Activated CD4-positive, alpha-beta T cell treated with anti-CD3 and anti-CD28 coated beads for 48 hours (primary cell): ENCODE results near the gene TRIM33.
"Not testable (repeated sequence)": the region's sequence is repeated elsewhere in the genome, so short reads cannot be mapped to it uniquely, and the experiment has no call there.

Experiments used
- DNase-seq: peaks from one replicate; pipeline ENCODE4 v3.0.0-alpha.2; 2020

TRIM33 gene

GRCh38 chr1:114509596-114510273, 1.3 kb downstream of the TRIM33 start:
- DNase-seq, result no peak

- DNase-seq, result no peak
These were observed 2.6 kb downstream of the TRIM33 start for GRCh38 chr1:114508386-114508898.

- DNase-seq, result no peak
These were observed 3.5 kb downstream of the TRIM33 start for GRCh38 chr1:114507513-114507912.

- no peak for DNase-seq
These were observed 5.8 kb downstream of the TRIM33 start for GRCh38 chr1:114505148-114505561.

GRCh38 chr1:114503916-114504422, 7.0 kb downstream of the TRIM33 start:
- no peak for DNase-seq

GRCh38 chr1:114502080-114502479, 8.9 kb downstream of the TRIM33 start:
- DNase-seq, result no peak

- no peak for DNase-seq
These were observed 11.5 kb downstream of the TRIM33 start for GRCh38 chr1:114499478-114499877.

GRCh38 chr1:114496089-114496488, 14.9 kb downstream of the TRIM33 start:
- DNase-seq, result no peak

- DNase-seq, result no peak
These were observed 15.5 kb downstream of the TRIM33 start for GRCh38 chr1:114495486-114495885.

GRCh38 chr1:114492978-114493377, 18.0 kb downstream of the TRIM33 start:
- DNase-seq, result no peak

GRCh38 chr1:114490274-114490693, 20.7 kb downstream of the TRIM33 start:
- no peak for DNase-seq

GRCh38 chr1:114488739-114489138, 22.3 kb downstream of the TRIM33 start:
- DNase-seq, result no peak

GRCh38 chr1:114485286-114485685, 25.7 kb downstream of the TRIM33 start:
- DNase-seq, result no peak

GRCh38 chr1:114482585-114482984, 28.4 kb downstream of the TRIM33 start:
- no peak for DNase-seq

GRCh38 chr1:114479636-114480035, 31.4 kb downstream of the TRIM33 start:
- not testable (repeated sequence) for DNase-seq

- DNase-seq, result no peak
These were observed 31.9 kb downstream of the TRIM33 start for GRCh38 chr1:114479134-114479533.

GRCh38 chr1:114473796-114474195, 37.2 kb downstream of the TRIM33 start:
- no peak for DNase-seq

GRCh38 chr1:114472408-114472807, 38.6 kb downstream of the TRIM33 start:
- no peak for DNase-seq

GRCh38 chr1:114470681-114471080, 40.3 kb downstream of the TRIM33 start:
- no peak for DNase-seq

- DNase-seq, result no peak
These were observed 42.1 kb downstream of the TRIM33 start for GRCh38 chr1:114468710-114469468.

- DNase-seq, result no peak
These were observed 43.0 kb downstream of the TRIM33 start for GRCh38 chr1:114468047-114468446.

GRCh38 chr1:114467491-114467890, 43.5 kb downstream of the TRIM33 start:
- no peak for DNase-seq

GRCh38 chr1:114466334-114467014, 44.5 kb downstream of the TRIM33 start:
- no peak for DNase-seq
